NB4 (cell line): ENCODE data around the gene FCER2.

ENCODE experiments used
- CTCF ChIP-seq: IDR thresholded peaks from one replicate; pipeline ENCODE4 v1.5.1; 2012; ENCODE audit warnings: low read depth, low read length
- POLR2A ChIP-seq: IDR thresholded peaks from 2 replicates; pipeline ENCODE4 v1.6.1; 2011; ENCODE audit warnings: mild to moderate bottlenecking; ENCODE audit not compliant: insufficient read length; ENCODE audit errors: extremely low read depth

DNA sequence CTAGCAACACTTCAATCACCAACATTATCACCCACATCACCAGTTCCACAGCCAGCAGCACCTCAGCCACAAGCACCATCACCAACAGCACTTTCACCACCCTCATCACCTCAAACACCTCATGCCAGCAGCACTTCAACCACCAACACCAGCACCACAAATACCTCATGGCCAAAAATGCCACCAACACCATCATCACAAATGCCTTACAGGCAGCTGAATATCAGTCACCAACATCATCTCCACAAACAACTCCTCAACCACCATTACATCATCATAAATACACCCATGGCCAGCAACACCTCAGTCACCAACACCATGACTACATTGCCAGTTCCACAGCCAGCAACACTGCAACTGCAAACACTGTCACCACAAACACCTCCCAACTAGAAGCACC lies 10.4 kb downstream of the FCER2 start:
- no peak for TF ChIP-seq POLR2A
- TF ChIP-seq CTCF: no peak
